SK-N-SH (cell line): ENCODE data around the gene LYSMD4. TPM values are rescaled to one million over a fixed set of nuclear protein-coding genes. Genes with fewer than 3 reads are reported as not detected.

Source experiments
- CTCF ChIA-PET: fragments of 300-600, 350-600 bp; formaldehyde crosslinking; extraction: SDS; loops from one replicate; lab custom pipeline; 2021; lab: Yijun Ruan, JAX
- POLR2A ChIA-PET: fragments of 350-600 bp; sonication (Branson Sonifier 250); formaldehyde crosslinking; extraction: SDS; loops from one replicate; lab custom pipeline; 2020; ENCODE audit warnings: antibody characterized with exemption, inconsistent platforms; lab: Yijun Ruan, JAX
- DNase-seq: peaks from one replicate; pipeline ENCODE4 v3.0.0; 2012
- H2AFZ ChIP-seq: fragments of 200-600 bp; sonication (generic); 2 replicates; pipeline ENCODE4 v1.8.1; 2016; ENCODE audit warnings: antibody characterized with exemption, mild to moderate bottlenecking, low read depth
- H3F3A ChIP-seq: fragments of 200-600 bp; sonication (generic); replicated peaks from 2 replicates; pipeline ENCODE3; 2016; ENCODE audit warnings: antibody characterized with exemption, mild to moderate bottlenecking; ENCODE audit not compliant: insufficient read depth
- H3K27ac ChIP-seq, 2 experiments: fragments of 200-500 bp in 1 of 2; fragments of 200-600 bp in 1 of 2; sonication (Bioruptor generic) in 1 of 2; sonication (generic), shearing (Covaris generic) in 1 of 2; 2 replicates each; pipeline versions ENCODE4 v1.5.1 to v1.6.1; 2014 to 2016; ENCODE audit warnings: low read depth in 2 of 2, inconsistent platforms in 1 of 2, low read length in 1 of 2, mild to moderate bottlenecking in 1 of 2, mixed read lengths in 1 of 2
- H3K27me3 ChIP-seq: fragments of 200-600 bp; sonication (generic), shearing (Covaris generic); 2 replicates; pipeline ENCODE4 v1.6.1; 2016; ENCODE audit warnings: mixed run types; ENCODE audit not compliant: insufficient read depth
- H3K36me3 ChIP-seq, 2 experiments: fragments of 200-500 bp in 1 of 2; fragments of 200-600 bp in 1 of 2; sonication (Bioruptor generic) in 1 of 2; sonication (generic) in 1 of 2; replicated peaks in 1 of 2; 2 replicates each; pipeline versions ENCODE3 to v1.5.1; 2014 to 2016; ENCODE audit warnings: low read length in 1 of 2, mild to moderate bottlenecking in 1 of 2; ENCODE audit not compliant: insufficient read depth in 2 of 2, control insufficient read depth in 1 of 2
- H3K4me1 ChIP-seq, 2 experiments: fragments of 200-500 bp in 1 of 2; fragments of 200-600 bp in 1 of 2; sonication (Bioruptor generic) in 1 of 2; sonication (generic), shearing (Covaris generic) in 1 of 2; 2 replicates each; pipeline versions ENCODE4 v1.5.1 to v1.6.1; 2014 to 2016; ENCODE audit warnings: low read depth in 1 of 2, low read length in 1 of 2, mixed run types in 1 of 2; ENCODE audit not compliant: insufficient read depth in 2 of 2, control insufficient read depth in 1 of 2
- H3K4me2 ChIP-seq: fragments of 200-600 bp; sonication (generic), shearing (Covaris generic); 2 replicates; pipeline ENCODE4 v1.6.1; 2017; ENCODE audit warnings: mixed run types
- H3K4me3 ChIP-seq, 2 experiments: fragments of 200-500 bp in 1 of 2; fragments of 200-600 bp in 1 of 2; sonication (Bioruptor generic) in 1 of 2; sonication (generic), shearing (Covaris generic) in 1 of 2; 2 replicates each; pipeline versions ENCODE4 v1.5.1 to v1.8.1; 2014 to 2016; ENCODE audit warnings: low read depth in 2 of 2, inconsistent platforms in 1 of 2, low read length in 1 of 2, mild to moderate bottlenecking in 1 of 2, mixed read lengths in 1 of 2, moderate library complexity in 1 of 2
- H3K79me2 ChIP-seq: fragments of 200-600 bp; sonication (generic); 2 replicates; pipeline ENCODE4 v1.8.1; 2017; ENCODE audit warnings: mild to moderate bottlenecking; ENCODE audit not compliant: insufficient read depth
- H3K9ac ChIP-seq: fragments of 200-600 bp; sonication (generic); 2 replicates; pipeline ENCODE4 v1.6.1; 2017; ENCODE audit warnings: mixed run types
- H3K9me2 ChIP-seq: fragments of 200-600 bp; sonication (generic); 2 replicates; pipeline ENCODE4 v1.6.1; 2017; ENCODE audit warnings: mixed run types
- H3K9me3 ChIP-seq: fragments of 200-600 bp; sonication (generic); 2 replicates; pipeline ENCODE4 v1.6.1; 2017; ENCODE audit warnings: mixed run types, mild to moderate bottlenecking, moderate library complexity
- H4K20me1 ChIP-seq: fragments of 200-600 bp; sonication (generic); 2 replicates; pipeline ENCODE4 v1.6.1; 2017; ENCODE audit warnings: mild to moderate bottlenecking, mixed run types; ENCODE audit not compliant: insufficient read depth
- CHD2 ChIP-seq: fragments of 150-350 bp; IDR thresholded peaks from 2 replicates; pipeline ENCODE4 v1.6.1; 2018; ENCODE audit warnings: low read length; ENCODE audit not compliant: partially characterized antibody
- ELF1 ChIP-seq: IDR thresholded peaks from 2 replicates; pipeline ENCODE4 v1.4.0; 2012
- EP300 ChIP-seq, 2 experiments: IDR thresholded peaks; 2 replicates each; pipeline versions ENCODE4 v1.4.0 to v1.6.1; 2012; ENCODE audit warnings: borderline replicate concordance in 1 of 2, low read depth in 1 of 2, low read length in 1 of 2
- FOXJ3 ChIP-seq: sonication (generic); formaldehyde crosslinking; IDR thresholded peaks from 2 replicates; pipeline ENCODE4 v1.5.1; 2020; ENCODE audit warnings: mild to moderate bottlenecking, missing genetic modification reagents
- FOXM1 ChIP-seq: IDR thresholded peaks from 2 replicates; pipeline ENCODE4 v1.4.0; 2012; ENCODE audit warnings: low read depth, mild to moderate bottlenecking
- IRF3 ChIP-seq: fragments of 150-350 bp; IDR thresholded peaks from 2 replicates; pipeline ENCODE4 v1.6.1; 2016; ENCODE audit warnings: mild to moderate bottlenecking, low read depth, low read length
- NRF1 ChIP-seq: IDR thresholded peaks from 2 replicates; pipeline ENCODE4 v1.6.1; 2012; ENCODE audit warnings: low read depth, mild to moderate bottlenecking, low read length
- POLR2AphosphoS5 ChIP-seq: IDR thresholded peaks from 2 replicates; pipeline ENCODE4 v1.6.1; 2012; ENCODE audit warnings: low read depth, low read length
- RAD21 ChIP-seq: IDR thresholded peaks from 2 replicates; pipeline ENCODE4 v1.6.1; 2012; ENCODE audit warnings: mild to moderate bottlenecking, low read length
- RCOR1 ChIP-seq: fragments of 150-350 bp; IDR thresholded peaks from 2 replicates; pipeline ENCODE4 v1.6.1; 2017; ENCODE audit warnings: antibody characterized with exemption, low read length
- REST ChIP-seq: IDR thresholded peaks from 2 replicates; pipeline ENCODE4 v1.6.1; 2012; ENCODE audit warnings: mild to moderate bottlenecking, low read depth, low read length, moderate library complexity
- RXRA ChIP-seq: IDR thresholded peaks from 2 replicates; pipeline ENCODE4 v1.4.0; 2012; ENCODE audit warnings: low read depth, mild to moderate bottlenecking, borderline replicate concordance
- TAF1 ChIP-seq: IDR thresholded peaks from 2 replicates; pipeline ENCODE4 v1.6.1; 2012; ENCODE audit warnings: low read depth, mild to moderate bottlenecking, low read length, moderate library complexity, borderline replicate concordance
- TCF12 ChIP-seq: IDR thresholded peaks from 2 replicates; pipeline ENCODE4 v1.4.0; 2012
- TEAD4 ChIP-seq: IDR thresholded peaks from 2 replicates; pipeline ENCODE4 v1.4.0; 2012; ENCODE audit warnings: mild to moderate bottlenecking, borderline replicate concordance; ENCODE audit not compliant: insufficient read depth
- WGBS: methylation state at CpG from one replicate; pipeline ENCODE4 v1.1.6; 2017; ENCODE audit warnings: low lambda C conversion rate; 5-methylcytosine and 5-hydroxymethylcytosine counted together
- polyA plus RNA-seq, 3 experiments: library from polyadenylated mRNA; depleted of rRNA; stranded (reverse); fragments of >200 nt; gene quantifications; 2 replicates each; pipeline ENCODE4 v1.2.3, GENCODE V29; 2012

The LYSMD4 gene
- polyA plus RNA-seq, 1 of the 3 experiments (the other 2 are of a cell fraction), result 6.1 TPM

GRCh38 chr15:99686290-99686689 lies 46.9 kb downstream of the LYSMD4 start:
- Histone ChIP-seq H3K36me3 (peaks cover 13 to 55% of the 10 kb centered on the region in 2 experiments), H3K79me2 (peaks cover 26% of the 10 kb centered on the region), H3K27ac (no peak overlapping the region), H2AFZ (no peak overlapping the region), H3K9me2 (no peaks in the 10 kb centered on the region), H3K4me1 (peaks cover 0 to 10% of the 10 kb centered on the region in 2 experiments; a peak in 3 of 4 replicates), H4K20me1 (no peaks in the 10 kb centered on the region), H3F3A (peaks cover 14% of the 10 kb centered on the region), H3K4me2 (no peak overlapping the region), H3K9me3 (peaks cover 5% of the 10 kb centered on the region; the same call in 1 of the 2 replicates), H3K27me3 (no peaks in the 10 kb centered on the region), H3K4me3 (no peak overlapping the region), H3K9ac (no peak overlapping the region)
- ChIA-PET POLR2A (no interaction called here), CTCF (interaction anchor here (2.5 kb wide), 1 partner anchor 18 kb away, joined by 16 read pairs; no protein-coding TSS in a partner anchor)
- DNase-seq, result no peak
- TF ChIP-seq IRF3 (no peak), FOXM1 (no peak), RXRA (no peak), POLR2AphosphoS5 (no peak), TAF1 (no peak), RAD21 (no peak), ELF1 (no peak), NRF1 (no peak), CHD2 (no peak), RCOR1 (no peak), TCF12 (no peak), EP300 (IDR thresholded peaks at IDR 0.05; ENCODE audit: borderline replicate concordance in 1 of 2, low read depth in 1 of 2, low read length in 1 of 2) (no peak), REST (no peak), FOXJ3 (CRISPR knock-in tag) (no peak), TEAD4 (no peak)
- WGBS, result 100% methylated on average over 1 of the region's 1 CpG
